Ascending aorta (tissue), 2 donors: ENCODE measurements around the gene PRMT7. TPM values are rescaled to one million over a fixed set of nuclear protein-coding genes. Genes with fewer than 3 reads are reported as not detected.

Experiments
- DNase-seq, 2 donors: peaks; one replicate each; pipeline ENCODE4 v3.0.0-alpha.2; 2019; ENCODE audit warnings: low spot score in 2 of 2
- H3K27ac ChIP-seq, 2 donors: fragments of 200-600 bp; sonication (generic); one replicate each; pipeline ENCODE4 v1.5.1; 2016 to 2017; ENCODE audit warnings: mild to moderate bottlenecking in 1 of 2
- H3K27me3 ChIP-seq: fragments of 200-600 bp; sonication (generic); one replicate; pipeline ENCODE4 v1.5.1; 2017
- H3K36me3 ChIP-seq, 2 donors: fragments of 200-600 bp; sonication (generic); one replicate each; pipeline ENCODE4 v1.5.1; 2016
- H3K4me1 ChIP-seq, 2 donors: fragments of 200-600 bp; sonication (generic); one replicate each; pipeline ENCODE4 v1.5.1; 2016 to 2017; ENCODE audit warnings: mild to moderate bottlenecking in 1 of 2
- H3K4me3 ChIP-seq, 2 donors: fragments of 200-600 bp; sonication (generic); one replicate each; pipeline ENCODE4 v1.5.1; 2016 to 2017; ENCODE audit warnings: mild to moderate bottlenecking in 1 of 2
- H3K9me3 ChIP-seq, 2 donors: fragments of 200-600 bp; sonication (generic); one replicate each; pipeline ENCODE4 v1.5.1; 2016
- CTCF ChIP-seq, 3 experiments: fragments of 200-600 bp in 2 of 3; fragments of 450-650 bp in 1 of 3; sonication (generic) in 2 of 3; IDR thresholded peaks; one replicate each; pipeline ENCODE4 v1.5.1; 2016 to 2019; ENCODE audit warnings: antibody characterized with exemption in 3 of 3, mild to moderate bottlenecking in 1 of 3, moderate library complexity in 1 of 3
- intact Hi-C: fragments of 100-400 bp; cut with DNase I; formaldehyde crosslinking; loops from one replicate; pipeline ENCODE4 v1.15.1; 2023
- total RNA-seq: library from RNA; depleted of rRNA; stranded (reverse); fragments of >200 nt; gene quantifications from one replicate; pipeline ENCODE4 v1.1.0, GENCODE V29; 2016

The PRMT7 gene
- total RNA-seq, 1 donor from 2014 or later = 25.1 TPM

- intact Hi-C loops = no loop called here
- no peak for DNase-seq
- peaks cover 39 to 43% of the 10 kb centered on the region in 2 donors for H3K36me3 ChIP-seq
- peaks cover 21 to 39% of the 10 kb centered on the region in 2 donors for H3K4me1 ChIP-seq
- H3K27me3 ChIP-seq = no peaks in the 10 kb centered on the region
- H3K27ac ChIP-seq = peak overlapping the region; percentile 47 to 85
- H3K4me3 ChIP-seq = no peak overlapping the region
- no peaks in the 10 kb centered on the region for H3K9me3 ChIP-seq
- no peak for TF ChIP-seq CTCF (IDR thresholded peaks at IDR 0.05)
Observed at GRCh38 chr16:68289202-68289601, 21.6 kb upstream of the PRMT7 start.

DNA sequence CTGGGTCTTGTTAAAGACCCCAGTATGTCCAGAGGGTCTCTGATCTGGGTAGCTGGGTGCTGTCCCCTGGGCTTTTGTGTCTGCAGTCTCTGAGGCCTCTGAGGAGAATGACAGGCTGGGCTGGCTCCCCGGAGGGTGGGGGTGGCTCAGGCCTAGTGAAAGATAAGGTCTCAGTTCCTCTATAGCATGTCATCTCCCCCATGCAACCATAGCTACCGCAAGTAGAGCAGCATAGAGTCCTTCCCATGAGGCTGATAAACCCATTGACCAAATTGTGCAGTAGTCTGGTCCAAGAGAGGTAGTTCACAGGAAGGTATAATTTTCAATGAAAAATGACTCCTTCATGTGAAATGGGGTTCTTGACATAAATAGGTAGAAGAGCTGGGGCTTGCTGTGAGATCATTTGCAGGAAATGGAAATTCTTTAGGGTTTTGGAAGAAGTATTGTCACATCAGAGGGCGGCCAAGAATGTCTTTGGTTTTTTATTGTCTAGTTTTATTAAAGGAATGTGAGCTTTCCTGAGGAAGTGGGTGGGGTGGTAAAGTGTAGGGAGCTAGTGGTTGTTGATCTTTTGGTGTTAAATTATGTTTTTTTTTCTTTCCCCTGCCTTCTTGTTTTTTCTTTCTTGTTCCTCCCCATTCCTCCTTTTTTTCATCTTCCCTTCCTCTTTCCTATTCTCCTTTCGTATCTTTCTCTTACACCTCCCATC lies 21.0 kb upstream of the PRMT7 start:
- no peaks in the 10 kb centered on the region for H3K27me3 ChIP-seq
- no peak for TF ChIP-seq CTCF (IDR thresholded peaks at IDR 0.05)
- H3K4me1 ChIP-seq = peaks cover 18 to 36% of the 10 kb centered on the region in 2 donors
- H3K27ac ChIP-seq = peak overlapping the region; percentile 47 to 85
- intact Hi-C loops = no loop called here
- no peaks in the 10 kb centered on the region for H3K9me3 ChIP-seq
- H3K36me3 ChIP-seq = peaks cover 45 to 49% of the 10 kb centered on the region in 2 donors
- H3K4me3 ChIP-seq = no peak overlapping the region
- no peak for DNase-seq

GRCh38 chr16:68290450-68290849 lies 20.4 kb upstream of the PRMT7 start:
- Histone ChIP-seq H3K4me1 (peaks cover 18 to 36% of the 10 kb centered on the region in 2 donors), H3K4me3 (no peak overlapping the region), H3K27me3 (no peaks in the 10 kb centered on the region), H3K36me3 (peaks cover 49 to 51% of the 10 kb centered on the region in 2 donors), H3K27ac (peak overlapping the region; percentile 47 to 85), H3K9me3 (no peaks in the 10 kb centered on the region)
- TF ChIP-seq CTCF (IDR thresholded peaks at IDR 0.05) = no peak
- intact Hi-C loops = no loop called here
- no peak for DNase-seq

DNA sequence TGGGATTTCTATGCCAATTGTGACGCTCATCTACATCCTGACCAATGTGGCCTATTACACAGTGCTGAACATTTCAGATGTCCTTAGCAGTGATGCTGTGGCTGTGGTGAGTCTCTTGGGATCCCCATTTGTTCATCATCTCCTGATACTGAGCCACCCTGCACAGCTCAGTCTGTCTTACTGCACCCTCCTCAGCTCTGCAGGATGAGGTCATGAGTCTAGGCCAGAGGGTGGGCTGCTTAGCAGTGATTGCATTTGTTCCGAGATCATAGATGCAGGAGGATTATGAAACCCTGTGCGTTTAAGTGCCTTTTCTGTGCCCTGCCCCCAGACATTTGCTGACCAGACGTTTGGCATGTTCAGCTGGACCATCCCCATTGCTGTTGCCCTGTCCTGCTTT lies 19.6 kb upstream of the PRMT7 start:
- Histone ChIP-seq H3K27me3 (no peaks in the 10 kb centered on the region), H3K36me3 (peaks cover 56 to 59% of the 10 kb centered on the region in 2 donors), H3K4me3 (no peak overlapping the region), H3K9me3 (no peaks in the 10 kb centered on the region), H3K27ac (peak overlapping the region in 1 of 2 donors; percentile 47), H3K4me1 (peaks cover 18 to 36% of the 10 kb centered on the region in 2 donors)
- no peak for TF ChIP-seq CTCF (IDR thresholded peaks at IDR 0.05)
- no peak for DNase-seq
- intact Hi-C loops = no loop called here

DNA sequence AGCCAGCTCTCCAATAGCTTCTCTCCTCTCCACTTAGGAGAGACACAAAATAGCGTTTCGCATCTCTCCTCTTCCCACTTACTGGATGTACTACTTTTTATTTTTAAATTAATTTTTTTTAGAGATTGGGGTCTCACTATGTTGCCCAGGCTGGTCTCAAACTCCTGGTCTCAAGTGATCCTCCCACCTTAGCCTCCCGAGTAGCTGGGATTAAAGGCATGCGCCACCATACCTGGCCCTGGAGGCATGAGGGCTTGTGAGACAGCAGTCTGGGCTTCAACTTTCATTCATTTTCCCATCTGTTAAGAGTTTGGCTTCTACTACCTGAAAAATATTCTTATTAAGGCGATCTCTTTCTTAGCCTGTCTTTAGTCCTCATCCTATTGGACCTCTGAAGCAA lies 18.4 kb upstream of the PRMT7 start:
- Histone ChIP-seq H3K27ac (no peak overlapping the region), H3K36me3 (peaks cover 62 to 71% of the 10 kb centered on the region in 2 donors), H3K4me1 (peaks cover 17 to 26% of the 10 kb centered on the region in 2 donors), H3K9me3 (no peaks in the 10 kb centered on the region), H3K27me3 (no peaks in the 10 kb centered on the region), H3K4me3 (no peak overlapping the region)
- no peak for DNase-seq
- no peak for TF ChIP-seq CTCF (IDR thresholded peaks at IDR 0.05)
- intact Hi-C loops = no loop called here
